ENCODE results near the gene SERPINE2.

Gene SERPINE2

DNA sequence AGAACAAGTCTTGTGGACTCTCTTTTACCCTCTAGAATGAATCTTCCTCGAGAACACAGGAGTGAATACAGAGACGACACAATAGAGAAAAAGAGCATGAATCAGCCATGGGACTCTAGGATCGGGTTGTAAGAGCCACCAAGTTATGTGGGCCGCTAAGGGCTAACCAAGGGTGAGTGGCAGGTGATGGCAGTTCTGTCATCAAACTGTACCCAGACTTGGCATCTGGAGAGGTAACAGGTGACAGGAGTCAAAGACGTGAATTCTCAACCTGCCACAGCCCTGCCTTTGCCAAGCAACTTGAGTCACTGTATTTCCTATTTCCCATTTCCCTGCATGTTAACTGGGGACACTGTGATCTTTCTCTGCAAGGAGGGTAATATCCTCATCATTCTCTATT, 11.2 kb downstream of the SERPINE2 start:
- TF ChIP-seq, protein P1, sequence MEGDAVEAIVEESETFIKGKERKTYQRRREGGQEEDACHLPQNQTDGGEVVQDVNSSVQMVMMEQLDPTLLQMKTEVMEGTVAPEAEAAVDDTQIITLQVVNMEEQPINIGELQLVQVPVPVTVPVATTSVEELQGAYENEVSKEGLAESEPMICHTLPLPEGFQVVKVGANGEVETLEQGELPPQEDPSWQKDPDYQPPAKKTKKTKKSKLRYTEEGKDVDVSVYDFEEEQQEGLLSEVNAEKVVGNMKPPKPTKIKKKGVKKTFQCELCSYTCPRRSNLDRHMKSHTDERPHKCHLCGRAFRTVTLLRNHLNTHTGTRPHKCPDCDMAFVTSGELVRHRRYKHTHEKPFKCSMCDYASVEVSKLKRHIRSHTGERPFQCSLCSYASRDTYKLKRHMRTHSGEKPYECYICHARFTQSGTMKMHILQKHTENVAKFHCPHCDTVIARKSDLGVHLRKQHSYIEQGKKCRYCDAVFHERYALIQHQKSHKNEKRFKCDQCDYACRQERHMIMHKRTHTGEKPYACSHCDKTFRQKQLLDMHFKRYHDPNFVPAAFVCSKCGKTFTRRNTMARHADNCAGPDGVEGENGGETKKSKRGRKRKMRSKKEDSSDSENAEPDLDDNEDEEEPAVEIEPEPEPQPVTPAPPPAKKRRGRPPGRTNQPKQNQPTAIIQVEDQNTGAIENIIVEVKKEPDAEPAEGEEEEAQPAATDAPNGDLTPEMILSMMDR (IDR thresholded peaks at IDR 0.05; ENCODE audit: low read depth, low read length) = no peak

DNA sequence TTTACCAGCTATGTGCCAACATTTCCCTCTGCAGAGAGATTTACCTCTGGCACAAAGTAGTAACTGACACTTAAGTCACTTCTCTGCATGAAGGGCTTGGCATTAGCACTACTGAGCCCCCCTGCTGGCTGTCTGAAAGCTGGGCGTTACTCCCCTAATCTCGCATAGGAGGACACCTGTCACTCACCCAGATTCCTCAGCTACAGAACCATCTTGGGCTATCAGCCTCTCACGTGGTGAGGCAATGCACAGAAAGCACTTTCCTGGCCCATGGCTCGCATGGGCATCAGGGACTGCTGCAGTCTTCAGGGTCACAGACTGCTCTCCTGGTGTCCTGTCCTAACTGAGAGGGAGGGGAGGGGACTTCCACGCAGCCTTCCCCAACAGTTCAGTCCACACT, 12.0 kb downstream of the SERPINE2 start:
- TF ChIP-seq, protein P1 (IDR thresholded peaks at IDR 0.05; ENCODE audit: low read depth, low read length) = no peak
- DNase-seq (ENCODE audit: extremely low read depth, low read depth) = no peak

More for the DNA sequence above, 11.2 kb downstream of the SERPINE2 start:
- DNase-seq (ENCODE audit: extremely low read depth, low read depth) = no peak

DNA sequence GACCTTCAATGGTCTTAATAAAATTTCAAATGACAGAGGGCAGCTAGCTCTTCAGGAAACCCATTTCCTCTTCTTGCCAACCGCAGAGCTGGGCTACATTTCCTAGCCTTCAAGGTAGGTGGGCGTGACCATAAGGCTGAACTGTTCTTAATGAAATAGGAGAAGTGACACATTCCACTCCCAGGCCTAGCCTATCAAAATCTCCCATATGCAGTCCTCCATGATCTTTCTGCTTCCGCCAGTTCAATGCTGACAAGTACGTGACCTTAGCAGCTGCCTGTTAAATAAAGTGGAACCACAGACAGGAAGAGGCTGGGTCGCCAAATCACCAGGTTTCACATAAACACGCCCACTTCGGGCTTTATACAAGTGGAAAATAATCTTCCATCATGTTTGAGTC, 13.2 kb downstream of the SERPINE2 start:
- TF ChIP-seq, protein P1 (IDR thresholded peaks at IDR 0.05; ENCODE audit: low read depth, low read length) = no peak
- DNase-seq (ENCODE audit: extremely low read depth, low read depth) = no peak

DNA sequence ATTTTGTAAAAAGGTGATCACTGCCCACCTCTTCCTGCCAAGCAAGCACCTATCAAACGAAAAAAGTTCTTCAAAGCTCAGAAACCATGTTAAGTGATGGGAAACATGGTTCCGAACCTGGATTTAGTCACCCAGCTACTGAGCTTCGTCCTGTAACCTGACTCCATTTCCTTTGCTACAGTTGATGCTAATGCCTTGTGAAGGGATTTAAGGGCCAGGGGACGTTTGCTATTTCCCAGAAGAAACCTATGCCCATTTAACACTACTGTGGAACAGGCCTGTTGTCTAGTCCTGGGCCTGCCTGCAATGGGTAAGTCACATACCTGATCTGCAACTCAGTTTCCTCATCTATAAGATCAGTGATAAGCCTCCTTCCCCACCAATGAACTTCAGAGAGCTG, 14.8 kb downstream of the SERPINE2 start:
- DNase-seq (ENCODE audit: extremely low read depth, low read depth) = no peak
- TF ChIP-seq, protein P1 (IDR thresholded peaks at IDR 0.05; ENCODE audit: low read depth, low read length) = no peak

DNA sequence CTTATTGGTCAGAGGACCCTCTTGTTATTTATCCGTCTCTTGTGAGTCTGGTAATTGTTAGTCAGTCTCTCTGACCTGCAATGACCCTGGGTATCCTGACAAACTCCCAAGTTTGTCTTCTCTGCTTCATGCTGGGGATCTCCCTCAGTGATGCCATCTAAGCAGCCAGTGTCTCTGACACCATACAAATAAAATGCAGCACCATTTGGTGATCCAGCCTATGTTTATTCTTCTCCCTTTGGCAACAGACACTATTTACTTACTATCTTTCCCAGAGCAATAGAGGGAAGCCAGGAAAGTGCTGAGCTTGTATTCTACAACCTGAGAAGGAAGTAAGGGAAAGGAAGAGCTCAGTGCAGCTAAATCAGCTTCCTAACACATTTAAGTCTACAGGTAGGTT, 15.9 kb downstream of the SERPINE2 start:
- DNase-seq (ENCODE audit: extremely low read depth, low read depth) = peak; percentile 25
- TF ChIP-seq, protein P1 (IDR thresholded peaks at IDR 0.05; ENCODE audit: low read depth, low read length) = no peak

DNA sequence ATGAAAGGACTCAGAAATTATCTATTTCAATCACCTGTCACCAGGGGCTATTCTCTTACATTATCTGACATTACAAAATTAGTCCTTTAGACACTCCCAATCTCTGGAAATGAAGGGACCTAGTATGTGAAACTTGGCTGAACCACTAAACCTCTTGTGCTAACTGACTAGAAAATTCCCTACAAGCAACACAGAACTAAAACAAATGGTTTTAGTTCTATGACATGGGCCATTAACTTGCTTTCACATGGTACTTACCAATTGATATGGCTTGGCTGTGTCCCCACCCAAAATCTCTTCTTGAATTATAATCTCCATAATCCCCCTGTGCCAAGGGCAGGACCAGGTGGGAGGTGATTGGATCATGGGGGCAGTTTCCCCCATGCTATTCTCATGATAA, 16.6 kb downstream of the SERPINE2 start:
- no peak for DNase-seq (ENCODE audit: extremely low read depth, low read depth)
- TF ChIP-seq, protein P1 (IDR thresholded peaks at IDR 0.05; ENCODE audit: low read depth, low read length) = no peak

DNA sequence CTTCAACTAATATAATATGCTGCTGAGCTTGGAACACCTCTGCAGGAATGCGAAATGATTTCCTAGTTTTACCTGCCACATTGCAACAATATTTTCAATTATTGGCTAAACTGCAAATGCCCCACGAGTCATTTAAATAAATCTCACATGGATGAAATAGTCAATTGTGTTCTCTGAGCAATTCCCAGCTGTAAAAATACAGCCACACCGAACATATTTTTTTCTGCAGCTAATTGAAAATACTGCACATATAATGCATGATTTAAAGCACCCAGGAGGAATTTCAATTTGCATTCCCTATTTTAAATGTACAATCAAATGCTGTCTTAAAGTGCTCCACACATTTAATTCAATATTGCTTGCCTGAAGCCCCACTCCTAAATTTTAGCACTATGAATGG, 18.6 kb downstream of the SERPINE2 start:
- DNase-seq (ENCODE audit: extremely low read depth, low read depth) = no peak
- TF ChIP-seq, protein P1 (IDR thresholded peaks at IDR 0.05; ENCODE audit: low read depth, low read length) = no peak
